Measurements from ENCODE around the gene CKAP5.
A peak's percentile ranks its signal among the peaks of the same experiment; 100 is the strongest.
"Not testable (repeated sequence)": the region's sequence is repeated elsewhere in the genome, so short reads cannot be mapped to it uniquely, and the experiment has no call there.

CKAP5 gene

DNA sequence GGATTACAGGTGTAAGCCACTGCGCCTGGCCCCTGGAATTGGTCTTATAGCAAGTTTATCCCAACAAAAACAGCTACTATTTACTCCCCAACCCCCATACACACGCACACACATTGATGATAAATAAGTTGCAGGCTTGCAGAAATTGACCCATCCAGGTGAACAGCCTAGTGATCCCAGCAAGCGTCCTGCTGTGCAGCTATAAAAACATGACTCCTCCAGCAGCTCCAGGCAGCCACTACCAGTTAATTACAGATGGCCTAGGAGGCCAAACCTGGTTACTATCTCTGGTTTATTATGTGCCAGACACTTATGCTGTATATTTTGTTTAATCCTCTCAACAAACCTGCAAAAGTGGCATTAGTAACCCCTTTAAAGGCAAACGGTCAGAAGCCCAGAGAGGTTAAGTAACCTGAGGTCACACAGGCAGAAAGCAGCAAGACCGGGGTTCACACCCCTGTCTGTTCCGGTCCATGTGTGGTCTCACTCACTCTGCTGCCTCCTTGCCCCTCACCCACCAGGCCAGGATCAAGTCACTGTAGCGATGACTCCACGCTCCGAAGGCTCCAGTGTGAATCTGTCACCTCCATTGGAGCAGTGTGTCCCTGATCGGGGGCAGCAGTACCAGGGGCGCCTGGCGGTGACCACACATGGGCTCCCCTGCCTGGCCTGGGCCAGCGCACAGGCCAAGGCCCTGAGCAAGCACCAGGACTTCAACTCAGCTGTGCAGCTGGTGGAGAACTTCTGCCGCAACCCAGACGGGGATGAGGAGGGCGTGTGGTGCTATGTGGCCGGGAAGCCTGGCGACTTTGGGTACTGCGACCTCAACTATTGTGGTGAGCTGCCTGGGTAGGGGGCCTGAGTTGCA is 120.5 kb downstream of the CKAP5 start:
- DNase-seq, result no peak

DNA sequence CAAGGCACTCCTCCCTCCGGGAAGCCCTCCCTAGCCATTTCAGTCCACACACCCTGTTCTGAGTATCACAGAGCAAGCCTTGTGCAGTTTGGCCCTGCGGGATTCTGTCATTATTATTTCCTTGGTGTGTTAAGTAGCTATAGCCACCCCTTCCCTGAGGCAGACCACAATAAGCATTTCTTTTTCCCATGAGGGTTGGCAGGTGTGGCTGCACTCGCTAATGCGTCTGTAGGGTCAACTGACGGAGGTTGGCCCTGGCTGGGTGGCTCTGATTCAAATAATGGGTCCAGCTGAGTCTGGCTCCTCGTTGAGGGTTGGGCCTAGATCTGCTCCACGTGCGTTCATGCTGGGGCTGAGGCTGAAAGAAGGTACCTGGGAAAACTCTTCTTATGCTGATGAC is 122.0 kb downstream of the CKAP5 start:
- DNase-seq, result no peak

DNA sequence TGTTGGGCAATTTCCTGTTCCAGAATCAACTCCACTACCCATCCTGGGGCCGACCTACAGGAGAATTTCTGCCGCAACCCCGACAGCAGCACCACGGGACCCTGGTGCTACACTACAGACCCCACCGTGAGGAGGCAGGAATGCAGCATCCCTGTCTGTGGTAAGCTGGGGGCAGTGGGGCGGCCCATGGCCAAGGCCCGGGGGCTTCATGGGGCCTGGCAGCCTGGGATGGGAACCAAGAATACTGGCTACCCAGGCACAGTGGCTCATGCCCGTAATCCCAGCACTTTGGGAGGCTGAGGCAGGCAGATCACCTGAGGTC is 122.8 kb downstream of the CKAP5 start:
- no peak for DNase-seq

DNA sequence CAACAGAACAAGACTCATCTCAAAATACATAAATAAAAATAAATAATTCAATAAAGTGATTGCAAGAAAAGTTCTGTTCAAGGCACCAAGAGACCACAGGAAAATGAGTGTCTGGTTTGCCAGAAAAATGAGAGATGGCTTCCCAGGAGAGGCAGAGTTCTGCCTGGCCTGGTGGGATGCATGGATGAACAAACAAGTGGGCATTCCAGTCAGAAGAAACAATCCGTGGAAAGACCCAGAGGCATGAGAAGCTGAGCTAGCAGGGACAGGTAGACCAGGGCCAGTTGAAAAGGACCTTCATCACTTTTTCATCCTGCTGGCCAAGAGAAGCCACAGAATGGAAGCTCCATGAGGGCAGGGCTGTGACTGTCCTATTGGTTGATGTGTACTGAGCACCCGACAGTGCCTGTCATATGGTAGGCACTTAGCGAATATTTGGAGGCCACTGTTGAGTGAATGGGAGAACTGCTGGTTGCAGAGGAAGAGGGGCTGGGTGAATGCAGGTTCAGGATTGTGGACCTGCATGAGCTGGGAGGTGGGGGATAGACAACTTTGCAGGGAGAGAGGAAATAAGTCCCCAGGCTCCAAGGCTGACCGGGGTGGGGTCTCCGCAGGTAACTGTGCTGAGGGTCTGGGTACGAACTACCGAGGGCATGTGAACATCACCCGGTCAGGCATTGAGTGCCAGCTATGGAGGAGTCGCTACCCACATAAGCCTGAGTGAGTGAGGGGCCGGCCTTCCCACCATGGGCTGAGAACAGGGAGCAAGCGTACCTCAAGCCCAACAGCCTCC is 123.3 kb downstream of the CKAP5 start:
- no peak for DNase-seq

DNA sequence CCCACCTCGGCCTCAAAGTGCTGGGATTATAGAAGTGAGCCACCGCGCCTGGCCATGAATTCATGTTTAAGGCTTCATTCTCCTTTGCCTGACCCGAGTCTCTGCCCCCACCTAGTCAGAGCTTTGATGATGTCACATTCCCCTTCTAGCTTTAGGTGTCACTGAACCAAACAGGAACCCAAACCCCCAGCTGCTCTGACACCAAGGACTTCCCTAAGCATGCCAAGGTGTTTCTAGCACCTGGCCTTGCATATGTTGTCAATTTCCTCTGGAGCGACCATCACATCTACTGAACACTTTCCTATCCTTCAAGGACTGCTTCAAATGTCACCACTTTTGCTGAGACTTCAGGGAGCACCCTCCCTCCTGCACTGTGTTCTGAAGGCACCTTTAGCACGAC is 124.8 kb downstream of the CKAP5 start:
- DNase-seq, result no peak

DNA sequence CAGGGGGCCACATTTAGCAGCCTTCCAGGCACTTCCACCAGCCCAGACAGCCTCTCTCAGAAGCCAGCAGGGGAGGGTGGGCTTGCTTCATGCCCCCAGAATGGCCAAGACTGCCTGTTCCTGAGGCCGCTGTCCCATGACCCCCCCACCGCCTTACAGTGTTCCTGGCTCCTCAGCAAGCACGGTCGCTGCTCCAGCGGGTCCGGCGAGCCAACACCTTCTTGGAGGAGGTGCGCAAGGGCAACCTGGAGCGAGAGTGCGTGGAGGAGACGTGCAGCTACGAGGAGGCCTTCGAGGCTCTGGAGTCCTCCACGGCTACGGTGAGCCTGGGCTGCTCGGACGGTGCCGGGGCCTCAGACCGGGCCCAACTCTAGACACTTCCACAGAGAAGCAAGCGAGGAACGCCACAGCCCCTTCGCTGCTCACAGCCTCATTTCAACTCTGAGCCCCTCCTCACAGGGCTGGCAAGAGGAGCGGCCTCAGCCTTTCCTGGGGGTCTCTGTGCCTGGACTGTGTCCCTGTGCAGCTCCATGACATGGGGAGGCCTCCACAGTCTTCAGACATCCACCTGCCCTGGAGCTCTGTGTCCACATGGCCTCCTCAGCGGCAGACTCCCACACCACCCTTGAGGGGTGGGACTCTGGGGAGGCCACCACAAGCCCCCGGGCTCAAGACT is 126.4 kb downstream of the CKAP5 start:
- DNase-seq, result no peak

DNA sequence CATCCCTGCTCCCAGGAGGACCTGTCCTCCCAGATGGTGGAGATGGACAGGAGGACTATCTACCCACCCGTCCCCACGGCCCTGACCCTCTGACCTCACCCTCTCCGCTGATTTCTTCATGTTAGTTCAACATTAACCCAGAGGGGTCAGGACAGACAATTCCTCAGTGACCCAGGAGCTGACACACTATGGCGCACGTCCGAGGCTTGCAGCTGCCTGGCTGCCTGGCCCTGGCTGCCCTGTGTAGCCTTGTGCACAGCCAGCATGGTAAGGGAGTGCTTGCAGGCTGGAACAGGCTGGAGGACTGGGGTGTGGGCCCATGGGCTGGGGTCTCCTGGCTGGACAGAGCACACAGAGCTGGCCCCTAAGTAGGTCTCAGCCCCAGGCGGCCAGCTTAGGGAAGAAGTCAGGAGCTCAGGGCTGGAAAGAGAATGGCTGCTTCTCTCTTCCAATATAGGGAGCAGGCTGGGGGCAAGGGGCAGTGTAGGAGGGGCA is 127.0 kb downstream of the CKAP5 start, which contains the start of gene F2:
TSS of gene F2 (plus strand) at position 166 of the 495 bp plus-strand sequence. CDS start at position 189, 23 bp downstream.
- DNase-seq, result no peak

DNA sequence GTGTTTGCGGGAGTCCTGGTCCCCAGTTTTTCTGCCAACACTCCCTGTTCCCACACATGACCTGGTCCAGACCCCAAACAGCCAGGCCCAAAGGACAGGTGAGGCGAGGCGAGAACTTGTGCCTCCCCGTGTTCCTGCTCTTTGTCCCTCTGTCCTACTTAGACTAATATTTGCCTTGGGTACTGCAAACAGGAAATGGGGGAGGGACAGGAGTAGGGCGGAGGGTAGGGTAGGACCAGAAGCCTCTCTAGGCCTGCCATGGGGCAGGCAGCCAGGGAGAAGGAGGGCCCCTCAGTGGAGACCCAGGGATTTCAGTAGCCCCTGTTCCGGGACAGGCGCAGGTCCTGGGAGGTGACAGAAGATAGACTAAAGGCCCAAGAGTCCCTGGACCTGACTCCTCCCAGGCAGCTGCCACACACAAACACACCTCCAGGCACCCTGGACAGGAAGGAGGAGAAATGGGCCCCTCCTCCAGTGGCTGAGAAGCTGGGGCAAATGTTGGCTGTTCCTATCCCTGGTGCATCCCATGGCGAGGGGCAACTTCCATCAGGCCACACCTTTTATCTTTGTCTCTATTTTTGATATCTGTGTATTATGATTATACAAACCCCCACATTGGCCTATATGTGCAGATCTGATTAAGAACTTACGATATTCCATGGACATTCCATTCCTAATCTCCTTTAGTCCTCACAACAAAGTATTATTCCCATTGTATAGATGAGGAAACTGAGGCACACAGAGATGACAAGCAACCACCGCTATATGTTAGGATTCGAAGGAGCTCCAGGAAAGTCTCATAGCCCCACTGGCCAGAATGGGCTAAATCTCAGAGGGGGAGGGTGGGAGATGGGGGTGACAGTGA is 127.7 kb downstream of the CKAP5 start:
- no peak for DNase-seq

DNA sequence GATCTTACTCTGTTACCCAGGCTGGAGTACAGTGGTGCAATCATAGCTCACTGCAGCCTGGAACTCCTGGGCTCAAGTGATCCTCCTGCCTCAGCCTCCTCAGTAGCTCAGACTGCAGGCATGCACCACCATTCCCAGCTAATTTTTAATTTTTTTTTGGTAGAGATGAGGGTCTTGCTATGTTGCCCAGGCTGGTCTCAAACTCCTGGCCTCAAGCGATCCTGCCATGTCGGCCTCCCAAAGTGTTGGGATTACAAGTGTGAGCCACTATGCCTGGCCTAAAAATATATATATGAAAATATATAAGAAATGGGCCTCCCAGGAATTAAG is 128.3 kb downstream of the CKAP5 start:
- DNase-seq, result not testable (repeated sequence)

DNA sequence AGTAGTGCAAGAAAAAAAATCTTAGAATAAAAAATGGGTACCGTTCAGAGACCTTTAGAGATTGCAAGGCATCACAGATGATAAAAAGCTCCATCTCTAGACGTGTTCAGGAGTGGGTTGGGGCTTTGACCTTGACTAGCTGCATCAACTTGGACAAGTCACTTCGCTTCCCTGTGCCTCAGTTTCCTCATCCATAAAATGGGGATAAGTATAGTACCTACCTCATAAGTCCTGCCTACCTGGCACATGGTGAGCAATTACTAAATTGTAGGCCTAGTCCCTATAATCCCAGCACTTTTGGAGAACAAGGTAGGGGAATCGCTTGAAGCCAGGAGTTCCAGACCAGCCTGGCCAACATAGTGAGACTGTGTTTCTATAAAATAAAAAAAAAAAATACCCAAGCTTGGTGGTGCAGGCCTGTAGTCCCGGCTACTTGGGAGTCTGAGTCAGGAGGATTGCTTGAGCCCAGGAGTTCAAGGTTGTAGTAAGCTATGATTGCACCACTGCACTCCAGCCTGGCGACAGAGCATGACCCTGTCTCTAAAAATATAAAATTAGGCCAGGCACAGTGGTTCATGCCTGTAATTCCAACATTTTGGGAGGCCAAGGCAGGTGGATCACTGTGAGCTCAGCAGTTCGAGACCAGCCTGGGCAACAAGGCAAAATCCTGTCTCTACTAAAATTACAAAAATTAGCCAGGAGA is 133.1 kb downstream of the CKAP5 start:
- no peak for DNase-seq

DNA sequence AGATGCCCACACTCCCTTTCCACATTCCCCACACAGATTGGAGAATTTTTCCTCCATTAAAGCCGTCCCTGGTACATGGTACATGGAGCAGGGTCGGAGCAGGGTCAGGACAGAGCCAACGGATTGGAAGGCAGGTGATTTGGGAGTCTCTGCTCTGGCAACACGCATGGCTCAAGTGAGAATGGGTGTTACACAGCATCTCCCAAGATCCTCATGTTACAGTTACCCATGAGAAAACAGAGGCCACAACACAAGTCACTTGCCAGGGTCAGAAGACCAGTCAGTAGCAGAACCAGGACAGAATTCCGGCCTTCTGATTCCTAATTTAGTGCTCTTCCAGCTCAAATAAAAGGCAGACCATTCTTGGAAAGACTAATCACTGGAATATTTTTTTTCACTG is 134.8 kb downstream of the CKAP5 start:
- DNase-seq, result no peak

DNA sequence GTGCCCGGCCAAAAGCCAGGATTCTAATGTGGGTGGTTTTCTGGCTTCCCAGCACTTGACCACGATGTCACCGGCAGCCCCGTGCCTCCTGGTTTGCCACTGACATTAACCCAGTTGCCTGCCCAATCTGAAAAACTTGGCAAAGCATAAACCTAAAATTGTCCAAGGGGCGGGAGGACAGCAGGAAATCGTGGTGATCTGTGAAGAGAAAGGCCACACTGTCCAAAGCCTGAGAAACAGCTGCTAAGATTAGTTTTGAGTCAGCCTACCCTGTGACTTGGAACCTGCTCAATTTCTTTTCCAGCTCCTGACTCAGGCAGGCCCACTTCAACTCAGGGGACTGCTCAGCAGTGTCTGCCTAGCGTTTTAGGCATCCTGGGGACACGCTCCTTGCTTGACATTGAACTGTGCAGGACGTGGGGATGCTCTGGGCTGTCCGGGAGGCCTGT is 135.2 kb downstream of the CKAP5 start:
- no peak for DNase-seq

DNA sequence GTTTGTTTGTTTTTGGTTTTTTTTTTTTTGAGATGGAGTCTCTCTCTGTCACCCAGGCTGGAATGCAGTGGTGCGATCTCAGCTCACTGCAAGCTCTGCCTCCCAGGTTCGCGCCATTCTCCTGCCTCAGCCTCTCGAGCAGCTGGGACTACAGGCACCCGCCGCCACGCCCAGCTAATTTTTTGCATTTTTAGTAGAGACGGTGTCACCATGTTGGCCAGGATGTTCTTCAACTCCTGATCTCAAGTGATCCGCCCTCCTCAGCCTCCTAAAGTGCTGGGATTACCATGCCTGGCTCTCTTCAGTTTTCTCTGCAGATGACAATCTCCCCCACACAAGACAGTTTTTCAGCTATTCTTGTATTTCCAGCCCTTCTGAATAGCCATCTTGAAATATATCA is 136.7 kb downstream of the CKAP5 start:
- not testable (repeated sequence) for DNase-seq

DNA sequence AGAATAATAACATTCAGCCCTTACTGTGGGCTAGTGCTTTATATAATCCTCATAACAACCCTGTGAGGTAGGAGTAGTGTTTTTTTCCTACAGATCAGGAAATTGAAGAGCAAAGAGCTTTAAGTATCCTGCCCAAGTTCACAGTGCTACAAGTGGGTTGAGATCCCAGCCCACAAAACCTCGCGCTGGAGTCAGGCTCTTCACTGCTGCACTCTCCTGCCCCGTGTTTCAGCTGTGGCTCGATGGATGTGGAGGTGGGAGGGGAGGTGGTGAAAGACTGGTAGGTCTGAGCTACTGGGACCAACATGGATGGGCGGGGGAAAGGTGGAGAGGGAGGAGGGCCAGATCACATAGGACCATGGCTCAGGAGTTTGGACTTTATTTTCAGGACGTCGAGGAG is 139.2 kb downstream of the CKAP5 start:
- DNase-seq, result no peak

DNA sequence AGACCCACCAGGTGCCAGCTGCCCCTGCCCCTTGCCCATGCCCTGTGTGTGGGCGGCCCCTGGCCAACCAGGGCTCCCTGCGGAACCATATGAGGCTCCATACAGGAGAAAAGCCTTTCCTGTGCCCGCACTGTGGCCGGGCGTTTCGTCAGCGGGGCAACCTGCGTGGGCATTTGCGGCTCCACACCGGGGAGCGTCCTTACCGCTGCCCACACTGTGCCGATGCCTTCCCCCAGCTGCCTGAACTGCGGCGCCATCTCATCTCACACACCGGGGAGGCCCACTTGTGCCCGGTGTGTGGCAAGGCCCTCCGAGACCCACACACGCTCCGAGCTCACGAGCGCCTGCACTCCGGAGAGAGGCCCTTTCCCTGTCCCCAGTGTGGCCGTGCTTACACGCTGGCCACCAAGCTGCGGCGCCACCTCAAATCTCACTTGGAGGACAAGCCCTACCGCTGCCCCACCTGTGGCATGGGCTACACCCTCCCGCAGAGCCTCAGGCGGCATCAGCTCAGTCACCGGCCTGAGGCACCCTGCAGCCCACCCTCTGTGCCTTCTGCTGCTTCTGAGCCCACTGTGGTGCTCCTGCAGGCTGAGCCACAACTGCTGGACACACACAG is 140.9 kb downstream of the CKAP5 start:
- DNase-seq, result no peak

DNA sequence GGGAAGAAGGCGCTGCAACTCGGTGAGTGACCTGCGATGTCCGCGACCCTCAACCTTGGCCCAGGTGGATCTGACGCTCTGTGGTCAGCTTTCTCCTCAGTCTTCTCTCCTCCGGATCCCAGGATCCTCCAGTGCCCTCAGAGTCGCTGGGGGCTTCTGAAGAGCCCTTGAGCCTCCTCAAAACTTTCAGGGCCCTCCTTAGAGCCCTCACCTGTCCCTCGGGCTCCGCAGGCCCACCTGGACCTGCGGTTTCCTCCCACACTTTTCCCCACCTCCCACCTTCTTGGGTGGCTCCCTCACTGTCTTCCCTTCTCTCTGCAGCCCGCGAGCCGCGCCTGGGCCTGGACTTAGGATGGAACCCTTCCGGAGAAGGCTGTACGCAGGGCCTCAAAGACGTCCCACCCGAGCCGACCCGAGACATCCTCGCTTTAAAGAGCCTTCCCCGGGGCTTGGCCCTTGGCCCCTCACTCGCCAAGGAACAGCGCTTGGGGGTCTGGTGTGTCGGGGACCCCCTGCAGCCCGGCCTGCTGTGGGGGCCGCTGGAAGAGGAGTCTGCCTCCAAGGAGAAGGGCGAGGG is 144.9 kb downstream of the CKAP5 start:
- DNase-seq, result no peak

DNA sequence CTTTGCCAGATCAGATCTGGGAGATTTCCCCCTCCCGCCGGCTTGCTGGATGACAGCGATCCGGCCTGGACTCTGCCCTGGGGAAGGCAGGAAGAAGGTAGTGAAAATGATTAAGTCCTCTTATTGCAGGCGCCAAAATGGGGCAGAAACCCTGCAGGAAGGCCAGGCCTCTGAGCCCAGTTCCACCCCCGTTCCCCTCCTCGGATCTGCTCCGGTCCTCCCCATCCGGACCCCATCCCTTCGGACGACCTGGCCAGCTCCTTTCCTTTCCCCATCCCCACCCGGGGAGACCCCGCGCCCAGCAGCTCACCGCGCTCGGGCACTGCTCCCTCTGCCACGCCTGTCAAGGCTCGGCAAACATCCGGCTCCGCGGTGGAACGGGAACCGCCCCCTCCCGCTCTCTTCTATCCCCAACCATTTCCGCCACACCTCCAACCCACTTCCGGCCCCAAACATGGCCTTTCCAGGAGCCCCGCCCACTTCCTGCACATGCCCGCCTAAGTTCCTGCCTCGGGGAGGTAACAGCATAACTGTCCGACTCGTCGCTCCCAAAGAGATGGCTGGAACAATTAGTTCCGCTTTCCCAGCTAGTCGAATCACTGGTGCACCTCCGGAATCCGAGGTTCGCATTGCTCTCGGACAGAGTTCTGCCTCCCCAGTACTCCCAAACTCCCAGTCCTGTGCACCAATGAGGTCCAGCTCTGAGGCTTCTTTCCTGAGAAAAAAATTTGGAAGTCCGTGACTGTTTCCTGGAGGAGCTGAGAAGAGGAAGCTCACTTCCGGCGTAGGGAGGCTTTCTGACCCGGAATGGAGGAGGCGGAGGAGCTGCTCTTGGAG is 145.6 kb downstream of the CKAP5 start, which contains the start of the genes ARHGAP1 and ZNF408:
TSS of gene ARHGAP1 (minus strand) at position 379 of the 837 bp plus-strand sequence. CDS start 4,512 bp downstream, outside the sequence.
TSS of gene ZNF408 (plus strand) at position 791 of the 837 bp plus-strand sequence. CDS start at position 808, 17 bp downstream.
- peak; percentile 99 for DNase-seq

DNA sequence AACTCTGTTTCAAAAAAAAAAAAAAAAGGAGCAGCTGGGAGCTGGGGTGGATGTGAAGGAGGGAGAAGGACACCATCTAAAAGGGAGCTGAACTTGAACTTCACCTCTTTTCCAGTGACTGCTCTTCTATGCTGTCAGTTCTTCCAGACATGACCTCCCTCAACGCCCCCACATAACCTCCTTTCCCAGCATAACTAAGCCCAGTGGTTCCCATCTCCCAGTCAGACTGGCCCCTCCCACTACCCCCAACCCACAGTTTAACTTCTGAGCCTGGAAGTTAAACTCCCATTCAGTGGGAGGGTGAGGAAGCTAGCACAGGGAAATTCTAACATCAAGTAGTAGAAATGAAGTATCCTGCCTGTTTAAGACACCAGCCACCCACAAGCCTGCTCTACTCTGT is 147.5 kb downstream of the CKAP5 start:
- DNase-seq, result no peak

DNA sequence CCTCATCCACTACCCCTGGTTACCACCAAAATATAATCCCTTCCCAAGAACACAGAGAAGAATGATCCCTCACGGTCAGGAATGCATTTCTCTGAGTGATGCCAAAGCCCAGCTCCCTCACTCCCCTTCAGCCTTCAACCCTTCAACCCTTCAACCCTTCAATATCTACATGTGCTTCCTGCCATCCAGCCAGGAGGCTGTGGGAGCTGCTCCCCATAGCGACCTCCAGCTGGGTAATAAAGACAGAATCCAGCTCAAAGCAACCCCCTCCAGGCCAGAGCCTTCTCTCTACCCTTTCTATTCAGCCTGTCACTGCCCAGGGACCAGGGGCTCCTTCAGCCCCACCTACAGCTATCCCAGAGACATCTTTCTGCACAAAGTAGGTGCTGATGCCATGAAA is 148.4 kb downstream of the CKAP5 start:
- no peak for DNase-seq

DNA sequence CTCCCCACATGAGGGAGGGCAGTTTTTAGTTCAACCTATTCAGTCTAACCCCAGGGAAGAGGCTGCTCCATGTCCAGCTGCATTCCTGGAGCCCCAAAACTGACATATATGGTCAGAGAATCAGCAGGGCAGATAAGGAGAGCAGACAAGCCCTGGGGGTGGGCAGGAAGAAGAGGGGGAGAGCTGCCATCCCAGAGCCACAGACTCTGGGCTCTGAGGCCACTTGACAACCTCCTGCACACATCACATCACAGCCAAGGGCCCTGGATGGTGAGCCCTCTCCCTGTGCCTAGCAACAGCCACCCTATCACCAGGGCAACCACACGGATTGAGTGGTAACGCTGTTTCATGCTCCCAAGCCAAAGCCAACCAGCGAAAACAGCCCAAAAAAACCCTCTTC is 148.8 kb downstream of the CKAP5 start:
- DNase-seq, result no peak
